Naive thymus-derived CD8-positive, alpha-beta T cell (primary cell): ENCODE measurements around the gene TFDP2. TPM values are rescaled to one million over a fixed set of nuclear protein-coding genes. Genes with fewer than 3 reads are reported as not detected.
"Not testable (repeated sequence)": the region's sequence is repeated elsewhere in the genome, so short reads cannot be mapped to it uniquely, and the experiment has no call there.

Experiments used
- ATAC-seq, 2 donors: fragments of 150-1000 bp; cut with Tn5 transposase in 1 of 2; sonication (Bioruptor Pico), chemical (Tn5 transposase) in 1 of 2; 1 replicate in 1 of 2; 2 replicates in 1 of 2; pipeline ENCODE4 v1.10.0; 2021; ENCODE audit warnings: mild to moderate bottlenecking in 2 of 2, moderate library complexity in 2 of 2
- POLR2A ChIA-PET: fragments of 350-600 bp; sonication (Branson Sonifier 250); formaldehyde crosslinking; loops from one replicate; lab custom pipeline; 2021; ENCODE audit warnings: antibody characterized with exemption; lab: Charles Lee
- DNase-seq, 10 donors: peaks; one replicate each; pipeline versions ENCODE4 v3.0.0 to v3.0.0-alpha.2; 2020 to 2022
- H3K27ac Mint-ChIP-seq, 10 donors: one replicate each; pipeline ENCODE4 v1.8.0; 2020 to 2022; ENCODE audit warnings: mild to moderate bottlenecking in 10 of 10, mixed read lengths in 10 of 10, moderate library complexity in 4 of 10, inconsistent platforms in 1 of 10
- H3K27me3 Mint-ChIP-seq, 5 donors: one replicate each; pipeline ENCODE4 v1.8.0; 2021 to 2022; ENCODE audit warnings: mixed read lengths in 5 of 5
- H3K36me3 Mint-ChIP-seq, 3 donors: one replicate each; pipeline ENCODE4 v1.8.0; 2020 to 2022; ENCODE audit warnings: mixed read lengths in 3 of 3, mild to moderate bottlenecking in 2 of 3, inconsistent platforms in 1 of 3
- H3K4me1 Mint-ChIP-seq, 4 donors: one replicate each; pipeline ENCODE4 v1.8.0; 2021 to 2022; ENCODE audit warnings: mixed read lengths in 4 of 4
- H3K4me3 Mint-ChIP-seq, 10 donors: one replicate each; pipeline ENCODE4 v1.8.0; 2020 to 2022; ENCODE audit warnings: mild to moderate bottlenecking in 10 of 10, mixed read lengths in 10 of 10, moderate library complexity in 6 of 10, inconsistent platforms in 1 of 10
- H3K9me3 Mint-ChIP-seq, 9 donors: one replicate each; pipeline ENCODE4 v1.8.0; 2020 to 2022; ENCODE audit warnings: mixed read lengths in 9 of 9, mild to moderate bottlenecking in 3 of 9, inconsistent platforms in 1 of 9, moderate library complexity in 1 of 9
- polyA plus RNA-seq, 3 donors: library from polyadenylated mRNA; unstranded; fragments of 300-500 nt; fragmentation: Illumina TruSeq; gene quantifications; one replicate each; pipeline ENCODE4 v1.2.3, GENCODE V29; 2021
- total RNA-seq, 8 experiments: library from RNA in 2 of 8; stranded (reverse) in 2 of 8; gene quantifications; one replicate each; pipeline ENCODE4 v1.2.3 and lab custom pipeline; 2021 to 2026

The TFDP2 gene
- total and polyA plus RNA-seq, 5 experiments from 2014 or later: 25.6 to 44.3 (median 30.9) TPM

DNA sequence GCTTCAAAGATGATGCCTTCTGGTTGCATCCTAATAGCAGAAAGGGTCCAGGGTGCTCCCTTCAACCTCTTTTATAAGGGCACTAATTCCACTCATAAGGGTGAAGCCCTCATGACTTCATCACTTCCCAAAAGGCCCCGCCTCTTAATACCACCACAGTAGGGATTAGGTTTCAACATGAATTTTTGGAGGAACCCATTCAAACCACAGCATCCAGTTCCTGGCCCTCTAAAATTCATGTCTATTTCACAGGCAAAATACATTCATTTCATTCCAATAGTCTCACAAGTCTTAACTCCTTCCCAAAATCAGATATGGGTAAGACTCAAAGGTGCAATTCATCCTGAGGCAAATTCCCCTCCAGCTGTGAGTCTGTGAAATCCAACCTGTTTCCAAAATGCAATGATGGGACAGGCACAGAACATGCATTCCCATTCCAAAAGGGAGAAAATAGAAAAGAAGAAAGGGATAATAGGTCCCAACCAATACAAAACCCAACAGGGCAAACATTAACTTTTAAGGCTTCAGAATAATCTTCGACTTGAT, 148.9 kb downstream of the TFDP2 start:
- Mint-ChIP-seq H3K27ac (peak overlapping the region in 1 of 10 donors; percentile 32), H3K9me3 (no peaks in the 10 kb centered on the region), H3K4me1 (peaks cover 0 to 4% (median 0%) of the 10 kb centered on the region in 4 donors), H3K4me3 (no peak overlapping the region), H3K36me3 (peaks cover 0 to 18% (median 3%) of the 10 kb centered on the region in 3 donors), H3K27me3 (no peaks in the 10 kb centered on the region)
- DNase-seq (no peak), ATAC-seq (no peak)
- POLR2A ChIA-PET: no interaction called here

DNA sequence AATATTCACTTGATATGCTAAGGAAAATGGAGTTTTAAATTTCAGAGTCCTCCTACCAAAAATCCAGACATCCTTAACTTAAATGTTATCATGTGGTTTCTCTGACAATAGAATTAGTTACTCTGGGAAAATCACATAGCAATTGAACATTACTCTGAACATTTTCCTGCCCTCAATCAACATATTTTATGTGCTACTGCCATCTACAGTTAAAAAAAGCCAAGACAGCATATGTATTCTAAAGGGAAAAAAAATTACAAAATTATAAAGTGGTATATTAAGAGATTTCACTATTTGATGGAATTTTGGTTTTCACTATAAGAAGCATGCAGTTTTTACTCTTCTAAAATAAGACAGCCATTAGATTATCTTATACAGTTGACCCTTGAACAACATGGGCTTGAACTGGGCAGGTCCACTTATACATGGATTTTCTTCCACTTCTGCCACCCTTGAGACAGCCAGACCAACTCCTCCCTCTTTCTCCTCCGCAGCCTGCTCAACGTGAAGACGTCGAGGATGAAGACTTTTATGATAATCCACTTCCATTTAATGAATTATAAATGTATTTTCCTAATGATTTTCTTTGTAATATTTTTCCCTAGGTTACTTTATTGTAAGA, 150.6 kb downstream of the TFDP2 start:
- H3K27ac Mint-ChIP-seq: peak overlapping the region in 1 of 10 donors; percentile 3
- peaks cover 0 to 16% (median 0%) of the 10 kb centered on the region in 3 donors for H3K36me3 Mint-ChIP-seq
- H3K4me3 Mint-ChIP-seq: no peak overlapping the region
- no peaks in the 10 kb centered on the region for H3K9me3 Mint-ChIP-seq
- peak in 2 of 10 donors; percentile 3 to 7 for DNase-seq
- no peak for ATAC-seq
- H3K27me3 Mint-ChIP-seq: no peaks in the 10 kb centered on the region
- POLR2A ChIA-PET: no interaction called here
- H3K4me1 Mint-ChIP-seq: peaks cover 0 to 4% (median 0%) of the 10 kb centered on the region in 4 donors

DNA sequence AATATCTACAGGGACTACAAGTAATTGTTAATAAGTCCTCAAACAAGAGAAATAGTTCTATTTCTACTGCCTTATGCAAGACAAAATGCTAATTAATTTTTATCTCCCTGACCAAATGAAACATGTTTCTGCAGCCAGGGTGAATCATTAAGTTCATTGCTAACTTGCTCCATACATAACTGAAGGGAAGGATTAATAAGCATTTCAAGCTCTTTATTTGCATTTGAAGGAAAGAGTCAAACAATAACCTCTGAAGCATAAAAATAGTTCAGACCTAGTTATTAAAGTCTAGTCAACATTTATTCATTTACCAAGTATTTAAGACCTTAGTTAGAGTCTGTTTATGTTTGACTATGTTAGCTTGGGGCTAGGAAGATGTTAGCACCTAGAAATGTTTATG, 152.9 kb downstream of the TFDP2 start:
- Mint-ChIP-seq H3K4me1 (peaks cover 0 to 15% (median 2%) of the 10 kb centered on the region in 4 donors), H3K27ac (peak overlapping the region in 1 of 10 donors; percentile 7), H3K9me3 (no peaks in the 10 kb centered on the region), H3K36me3 (peaks cover 0 to 27% (median 3%) of the 10 kb centered on the region in 3 donors), H3K4me3 (no peak overlapping the region), H3K27me3 (no peaks in the 10 kb centered on the region)
- POLR2A ChIA-PET: no interaction called here
- DNase-seq (no peak), ATAC-seq (no peak)

DNA sequence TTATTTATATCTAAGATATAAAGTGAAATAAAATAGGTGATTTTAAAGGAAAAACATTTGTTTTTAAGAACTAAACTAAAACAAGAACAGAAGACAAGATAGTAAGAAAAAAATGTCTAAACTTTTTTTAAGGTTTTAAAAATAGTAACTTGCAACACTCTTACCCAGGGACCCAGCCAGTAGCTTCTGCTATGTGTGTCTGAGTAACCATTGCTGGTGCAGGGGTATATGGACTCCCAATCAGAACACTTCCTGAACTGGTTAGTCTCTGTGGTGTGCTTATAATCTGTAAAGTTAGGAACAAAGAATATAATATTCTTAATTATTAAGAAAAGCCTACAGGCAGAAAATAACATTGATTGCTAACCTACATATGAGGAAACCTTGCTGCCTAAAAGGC, 154.5 kb downstream of the TFDP2 start:
- H3K4me1 Mint-ChIP-seq: peaks cover 0 to 15% (median 2%) of the 10 kb centered on the region in 4 donors

DNA sequence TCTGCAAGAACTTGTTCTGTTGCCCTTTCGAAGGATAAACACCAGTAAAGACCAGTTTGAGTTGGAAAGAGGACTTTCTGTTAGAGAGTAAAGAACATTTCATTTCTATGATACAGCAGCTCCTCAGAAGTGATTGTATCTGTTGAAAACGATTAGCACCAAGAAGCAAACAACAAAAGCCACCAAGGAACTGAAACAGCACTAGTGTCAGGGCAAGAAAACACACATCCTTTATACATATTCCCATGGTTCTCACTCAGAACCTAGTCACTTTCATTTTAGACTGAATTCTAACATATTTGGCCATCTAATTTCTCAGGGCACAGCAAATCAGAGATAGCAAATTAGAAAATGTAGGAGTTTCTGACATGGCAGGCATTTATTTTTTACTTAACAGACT, 156.8 kb downstream of the TFDP2 start:
- Mint-ChIP-seq H3K27ac (no peak overlapping the region), H3K9me3 (no peaks in the 10 kb centered on the region), H3K4me3 (no peak overlapping the region), H3K27me3 (no peaks in the 10 kb centered on the region), H3K36me3 (peaks cover 0 to 40% (median 8%) of the 10 kb centered on the region in 3 donors), H3K4me1 (peaks cover 0 to 15% (median 2%) of the 10 kb centered on the region in 4 donors)
- no peak for DNase-seq
- ATAC-seq: no peak
- POLR2A ChIA-PET: no interaction called here

More for the DNA sequence above, 154.5 kb downstream of the TFDP2 start:
- POLR2A ChIA-PET: no interaction called here
- no peak overlapping the region for H3K27ac Mint-ChIP-seq
- H3K27me3 Mint-ChIP-seq: no peaks in the 10 kb centered on the region
- no peaks in the 10 kb centered on the region for H3K9me3 Mint-ChIP-seq
- no peak overlapping the region for H3K4me3 Mint-ChIP-seq
- ATAC-seq (no peak), DNase-seq (no peak)
- peaks cover 0 to 30% (median 5%) of the 10 kb centered on the region in 3 donors for H3K36me3 Mint-ChIP-seq

DNA sequence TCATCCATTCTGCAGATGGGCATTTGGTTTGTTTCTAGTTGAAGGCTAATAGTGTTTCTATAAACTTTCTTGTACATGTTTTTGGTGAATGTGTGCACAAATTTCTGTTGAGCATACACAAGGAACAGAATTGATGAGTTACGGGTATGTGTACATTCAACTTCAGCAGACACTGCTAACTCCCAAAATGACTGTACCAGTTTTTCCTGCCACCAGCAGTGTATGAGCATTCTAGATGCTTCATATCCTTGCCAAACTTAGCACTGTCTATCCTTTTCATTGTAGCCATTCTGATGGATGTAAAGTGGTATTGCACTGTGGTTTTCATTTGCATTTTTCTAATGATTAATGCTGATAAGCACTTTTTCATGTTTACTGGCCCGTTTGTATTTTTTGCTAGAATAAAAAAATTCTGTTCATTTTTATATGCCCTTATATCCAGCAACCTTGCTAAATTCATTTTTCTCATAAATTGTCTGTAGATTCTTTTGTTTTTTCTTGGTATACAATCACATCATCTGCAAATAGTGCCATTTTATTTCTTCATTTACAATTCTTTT, 162.7 kb downstream of the TFDP2 start:
- Mint-ChIP-seq H3K27me3 (no peaks in the 10 kb centered on the region), H3K4me3 (no peak overlapping the region), H3K9me3 (no peaks in the 10 kb centered on the region), H3K36me3 (peaks cover 3 to 25% (median 18%) of the 10 kb centered on the region in 3 donors), H3K4me1 (no peaks in the 10 kb centered on the region), H3K27ac (no peak overlapping the region)
- POLR2A ChIA-PET: no interaction called here
- DNase-seq: no peak
- ATAC-seq: no peak

DNA sequence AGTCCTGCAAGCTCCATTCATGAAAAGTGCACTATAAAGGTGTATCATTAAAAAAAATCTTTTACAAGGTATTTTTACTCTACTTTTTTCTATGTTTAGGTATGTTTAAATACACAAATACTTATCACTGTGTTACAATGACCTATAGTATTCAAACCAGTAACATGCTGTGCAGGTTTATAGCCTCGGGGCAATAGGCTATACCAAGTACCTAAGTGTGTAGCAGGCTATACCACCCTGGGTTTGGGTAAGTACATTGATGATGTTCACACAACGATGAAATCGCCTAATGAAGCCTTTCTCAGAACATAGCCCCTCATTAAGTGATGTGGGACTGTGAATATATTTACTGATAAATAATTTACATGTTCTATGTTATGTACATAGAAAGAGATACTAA, 168.3 kb downstream of the TFDP2 start:
- Mint-ChIP-seq H3K4me1 (no peaks in the 10 kb centered on the region), H3K27me3 (no peaks in the 10 kb centered on the region), H3K36me3 (peaks cover 3 to 26% (median 26%) of the 10 kb centered on the region in 3 donors), H3K4me3 (no peak overlapping the region), H3K9me3 (no peaks in the 10 kb centered on the region), H3K27ac (no peak overlapping the region)
- DNase-seq (no peak), ATAC-seq (no peak)
- POLR2A ChIA-PET: no interaction called here

DNA sequence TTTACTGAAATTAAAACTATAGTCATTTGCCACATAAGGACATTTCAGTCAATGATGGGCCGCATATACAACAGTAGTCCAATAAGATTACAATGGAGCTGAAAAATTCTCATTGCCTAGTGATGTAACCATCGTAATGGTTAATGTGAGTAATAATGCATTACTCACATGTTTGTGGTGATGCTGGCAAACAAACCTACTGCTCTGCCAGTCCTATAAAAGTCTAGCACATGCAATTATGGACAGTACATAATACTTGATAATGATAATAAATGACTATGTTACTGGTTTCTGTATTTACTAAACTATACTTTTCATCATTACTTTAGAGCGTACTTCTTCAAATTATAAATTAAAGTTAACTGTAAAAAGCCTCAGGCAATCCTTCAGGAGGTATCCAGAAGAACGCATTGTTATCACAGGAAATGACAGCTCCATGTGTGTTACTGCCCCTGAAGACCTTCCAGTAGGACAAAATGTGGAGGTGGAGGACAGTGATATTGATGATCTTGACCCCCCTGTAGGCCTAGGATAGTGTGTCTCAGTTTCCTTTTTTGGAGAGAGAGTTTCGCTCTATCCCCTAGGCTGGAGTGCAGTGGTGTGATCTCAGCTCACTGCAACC, 170.2 kb downstream of the TFDP2 start:
- POLR2A ChIA-PET: no interaction called here

DNA sequence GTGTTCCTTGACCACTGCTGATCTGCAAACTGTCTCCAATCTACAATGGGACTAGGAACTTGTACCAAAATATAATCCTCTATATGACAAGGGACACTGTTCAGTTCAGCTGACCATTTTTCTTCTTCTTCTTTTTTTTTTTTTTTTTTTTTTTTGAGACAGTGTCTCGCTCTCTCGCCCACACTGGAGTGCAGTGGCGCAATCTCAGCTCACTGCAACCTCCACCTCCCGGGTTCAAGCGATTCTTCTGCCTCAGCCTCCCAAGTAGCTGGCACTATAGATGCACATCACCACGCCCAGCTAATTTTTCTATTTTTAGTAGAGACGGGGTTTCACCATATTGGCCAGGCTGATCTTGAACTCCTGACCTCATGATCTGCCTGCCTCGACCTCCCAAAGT, 174.6 kb downstream of the TFDP2 start:
- H3K4me3 Mint-ChIP-seq, H3K4me1 Mint-ChIP-seq, POLR2A ChIA-PET, DNase-seq, H3K27me3 Mint-ChIP-seq, H3K27ac Mint-ChIP-seq, H3K9me3 Mint-ChIP-seq, ATAC-seq: not testable (repeated sequence)
- peaks cover 5 to 46% (median 12%) of the 10 kb centered on the region in 3 donors for H3K36me3 Mint-ChIP-seq

More for the DNA sequence above, 170.2 kb downstream of the TFDP2 start:
- DNase-seq (no peak), ATAC-seq (no peak)
- H3K27ac Mint-ChIP-seq: no peak overlapping the region
- no peaks in the 10 kb centered on the region for H3K9me3 Mint-ChIP-seq
- H3K4me3 Mint-ChIP-seq: no peak overlapping the region
- peaks cover 3 to 26% (median 19%) of the 10 kb centered on the region in 3 donors for H3K36me3 Mint-ChIP-seq
- H3K27me3 Mint-ChIP-seq: no peaks in the 10 kb centered on the region
- no peaks in the 10 kb centered on the region for H3K4me1 Mint-ChIP-seq

DNA sequence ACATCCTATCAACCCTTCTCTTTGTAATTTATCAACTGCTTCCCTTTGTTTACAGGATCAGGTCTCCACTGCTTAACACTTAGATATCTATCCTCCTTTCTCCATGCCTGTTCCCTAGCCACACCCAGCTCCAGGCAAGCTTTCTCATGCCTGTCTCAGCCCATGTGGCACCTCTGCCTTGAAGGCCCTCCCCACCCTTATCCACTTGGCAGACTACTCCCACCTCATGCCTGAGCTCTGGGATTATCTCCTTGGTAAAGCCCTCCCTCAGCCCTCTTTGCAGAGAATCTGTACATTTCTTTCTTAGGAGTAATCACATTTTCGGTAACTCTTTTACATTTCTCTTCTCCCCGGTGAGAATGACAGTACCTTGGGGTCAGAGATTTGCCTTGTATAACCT, 176.9 kb downstream of the TFDP2 start:
- no peak for ATAC-seq
- no peaks in the 10 kb centered on the region for H3K27me3 Mint-ChIP-seq
- peaks cover 5 to 51% (median 11%) of the 10 kb centered on the region in 3 donors for H3K36me3 Mint-ChIP-seq
- POLR2A ChIA-PET: no interaction called here
- peak overlapping the region in 1 of 10 donors; percentile 41 for H3K27ac Mint-ChIP-seq
- DNase-seq: no peak
- no peaks in the 10 kb centered on the region for H3K4me1 Mint-ChIP-seq
- H3K9me3 Mint-ChIP-seq: no peaks in the 10 kb centered on the region
- H3K4me3 Mint-ChIP-seq: no peak overlapping the region

DNA sequence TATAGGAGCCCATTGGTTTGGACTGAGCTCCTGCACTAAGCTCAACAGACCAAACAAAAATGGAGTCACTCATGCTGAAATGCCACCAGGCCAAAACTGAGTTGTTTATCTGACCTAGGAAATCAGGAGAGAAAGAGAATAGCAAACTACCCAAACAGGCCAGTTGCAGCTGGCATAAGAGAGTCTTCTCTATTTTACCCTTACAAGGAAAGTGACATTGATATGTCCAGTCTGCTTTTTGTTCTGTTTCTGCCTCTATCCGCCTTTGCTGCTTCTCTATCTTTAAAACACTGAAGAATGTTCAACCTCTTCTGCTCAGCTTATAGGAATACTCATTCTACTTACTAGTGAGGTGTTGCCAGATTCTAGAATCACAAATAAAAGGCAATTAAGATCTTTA, 177.8 kb downstream of the TFDP2 start:
- no peaks in the 10 kb centered on the region for H3K4me1 Mint-ChIP-seq
- DNase-seq: no peak
- no peaks in the 10 kb centered on the region for H3K9me3 Mint-ChIP-seq
- H3K27me3 Mint-ChIP-seq: no peaks in the 10 kb centered on the region
- POLR2A ChIA-PET: no interaction called here
- no peak for ATAC-seq
- H3K27ac Mint-ChIP-seq: peak overlapping the region in 1 of 10 donors; percentile 32
- peaks cover 5 to 50% (median 11%) of the 10 kb centered on the region in 3 donors for H3K36me3 Mint-ChIP-seq
- H3K4me3 Mint-ChIP-seq: no peak overlapping the region

DNA sequence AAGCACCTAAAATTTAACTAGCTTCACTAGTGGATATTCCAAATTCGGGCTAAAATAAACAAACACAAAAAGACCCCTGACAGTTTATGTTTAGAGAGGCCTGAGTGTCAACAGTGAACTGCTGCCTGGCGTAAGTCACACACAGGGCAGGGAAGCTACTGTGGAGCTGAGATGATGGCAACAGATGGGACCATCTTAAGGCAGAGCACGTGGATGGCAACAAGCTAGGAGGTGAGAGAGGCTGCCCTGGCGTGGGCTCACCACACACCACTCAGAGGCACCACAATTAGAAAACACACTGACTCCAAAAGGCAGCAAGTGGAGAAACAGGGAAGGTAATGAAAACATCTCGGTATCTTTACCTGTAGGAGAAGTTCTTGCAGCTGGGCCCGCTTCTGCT, 179.6 kb downstream of the TFDP2 start:
- DNase-seq: no peak
- no peaks in the 10 kb centered on the region for H3K4me1 Mint-ChIP-seq
- peak overlapping the region in 2 of 10 donors; percentile 25 to 43 for H3K27ac Mint-ChIP-seq
- H3K36me3 Mint-ChIP-seq: peaks cover 5 to 48% (median 11%) of the 10 kb centered on the region in 3 donors
- POLR2A ChIA-PET: no interaction called here
- no peak for ATAC-seq
- no peak overlapping the region for H3K4me3 Mint-ChIP-seq
- no peaks in the 10 kb centered on the region for H3K9me3 Mint-ChIP-seq
- H3K27me3 Mint-ChIP-seq: no peaks in the 10 kb centered on the region

DNA sequence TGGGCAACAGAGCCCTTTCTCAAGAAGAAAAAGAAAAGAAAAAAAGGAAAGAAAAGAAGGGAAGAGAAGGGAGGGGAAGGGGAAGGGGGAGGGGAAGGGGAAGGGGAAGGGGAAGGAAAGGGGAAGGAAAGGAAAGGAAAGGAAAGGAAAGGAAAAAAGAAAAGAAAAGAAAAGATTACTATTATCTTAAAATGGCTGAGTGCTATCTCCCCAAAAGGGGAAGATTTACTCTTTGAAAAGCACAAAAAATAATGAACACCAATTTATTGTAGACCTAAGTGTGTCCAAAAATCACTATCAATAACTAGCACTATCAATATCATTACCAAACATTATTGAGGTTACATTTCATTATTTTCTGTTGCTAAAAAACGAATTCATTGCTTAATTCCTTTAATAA, 183.9 kb downstream of the TFDP2 start:
- POLR2A ChIA-PET: interaction anchor here (0.7 kb wide), 1 partner anchor 15 kb away, joined by 3 read pairs; no protein-coding TSS in a partner anchor
- H3K9me3 Mint-ChIP-seq: no peaks in the 10 kb centered on the region
- H3K36me3 Mint-ChIP-seq: peaks cover 4 to 59% (median 21%) of the 10 kb centered on the region in 3 donors
- H3K4me1 Mint-ChIP-seq: no peaks in the 10 kb centered on the region
- no peak overlapping the region for H3K27ac Mint-ChIP-seq
- ATAC-seq (no peak), DNase-seq (no peak)
- H3K27me3 Mint-ChIP-seq: no peaks in the 10 kb centered on the region
- no peak overlapping the region for H3K4me3 Mint-ChIP-seq
